A549 (cell line): ENCODE measurements around the gene IGF1R.

Source experiments
- CBX2 ChIP-seq: fragments of 200-600 bp; sonication (generic); IDR thresholded peaks from 2 replicates; pipeline ENCODE4 v1.6.1; 2016; ENCODE audit warnings: low read depth, mild to moderate bottlenecking, borderline replicate concordance
- EP300 ChIP-seq, 2 experiments: fragments of >200 bp; sonication (Bioruptor Twin); formaldehyde crosslinking; IDR thresholded peaks; 2 replicates in 1 of 2; 3 replicates in 1 of 2; pipeline ENCODE4 v1.6.1; 2016 to 2017
- HOXA7 ChIP-seq: fragments of 250-450 bp; sonication (Bioruptor Pico); IDR thresholded peaks from 2 replicates; pipeline ENCODE4 v1.5.0; 2020; ENCODE audit warnings: mild to moderate bottlenecking, moderate library complexity
- JUN ChIP-seq, 2 experiments: fragments of >200 bp; sonication (Bioruptor Twin); formaldehyde crosslinking; IDR thresholded peaks; 2 replicates in 1 of 2; 3 replicates in 1 of 2; pipeline ENCODE4 v1.6.1; 2016 to 2017
- JUNB ChIP-seq: fragments of >200 bp; sonication (Bioruptor Twin); formaldehyde crosslinking; IDR thresholded peaks from 2 replicates; pipeline ENCODE4 v1.6.1; 2016
- PHF8 ChIP-seq: fragments of 200-600 bp; sonication (generic); IDR thresholded peaks from 2 replicates; pipeline ENCODE4 v1.6.1; 2016; ENCODE audit warnings: low read depth, mild to moderate bottlenecking, antibody characterized with exemption, moderate library complexity, borderline replicate concordance
- POLR2A ChIP-seq: IDR thresholded peaks from 2 replicates; pipeline ENCODE4 v1.6.1; 2012; ENCODE audit warnings: mild to moderate bottlenecking, low read length
- RAD21 ChIP-seq, 2 experiments: fragments of >200 bp in 1 of 2; sonication (Bioruptor Twin) in 1 of 2; formaldehyde crosslinking in 1 of 2; IDR thresholded peaks in 1 of 2; conservative IDR thresholded peaks in 1 of 2; 2 replicates in 1 of 2; 3 replicates in 1 of 2; pipeline ENCODE4 v1.6.1; 2012 to 2018; ENCODE audit warnings: inconsistent platforms in 1 of 2
- RCOR1 ChIP-seq: fragments of 150-350 bp; IDR thresholded peaks from 2 replicates; pipeline ENCODE4 v1.6.1; 2014; ENCODE audit warnings: antibody characterized with exemption, low read length, low read depth
- ZFP36 ChIP-seq: fragments of 450-650 bp; IDR thresholded peaks from 2 replicates; pipeline ENCODE4 v1.6.1; 2014; ENCODE audit warnings: borderline replicate concordance; ENCODE audit not compliant: partially characterized antibody
- TF ChIP-seq, protein P1 (sequence below): fragments of >200 bp; sonication (Bioruptor Twin); formaldehyde crosslinking; IDR thresholded peaks from 3 replicates; pipeline ENCODE4 v1.5.1; 2016
- TF ChIP-seq, protein P2 (sequence below): IDR thresholded peaks from 2 replicates; pipeline ENCODE4 v1.6.1; 2012
- TF ChIP-seq, protein P3 (sequence below): IDR thresholded peaks from 2 replicates; pipeline ENCODE4 v1.6.1; 2012

DNA sequence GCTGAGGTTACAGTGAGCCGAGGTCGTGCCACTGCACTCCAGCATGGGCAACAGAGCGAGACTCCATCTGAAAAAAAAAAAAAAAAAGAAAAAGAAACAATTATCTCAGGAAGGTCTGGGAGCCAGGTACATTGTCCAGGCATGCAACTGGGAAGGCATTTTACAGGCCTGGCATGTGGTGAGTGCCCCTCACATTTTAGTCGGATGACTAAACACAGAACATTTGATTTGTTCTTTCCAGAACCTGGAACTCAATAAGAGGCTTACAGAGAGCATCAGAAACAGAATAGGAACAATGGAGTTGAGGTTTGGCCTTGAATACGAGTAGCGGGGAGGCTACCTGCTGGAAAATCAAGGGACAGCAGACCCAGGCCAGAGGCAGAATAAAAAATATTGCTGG lies 33.7 kb upstream of the IGF1R start:
- TF ChIP-seq POLR2A (no peak), JUNB (no peak), ZFP36 (no peak), HOXA7 (CRISPR knock-in tag) (no peak), JUN (IDR thresholded peaks at IDR 0.05) (no peak), PHF8 (no peak), CBX2 (no peak), EP300 (IDR thresholded peaks at IDR 0.05) (no peak), RCOR1 (no peak), RAD21 (conservative IDR thresholded peaks at IDR 0.05 in 1 of 2, IDR thresholded peaks at IDR 0.05 in 1 of 2) (no peak)
- TF ChIP-seq, protein P1, sequence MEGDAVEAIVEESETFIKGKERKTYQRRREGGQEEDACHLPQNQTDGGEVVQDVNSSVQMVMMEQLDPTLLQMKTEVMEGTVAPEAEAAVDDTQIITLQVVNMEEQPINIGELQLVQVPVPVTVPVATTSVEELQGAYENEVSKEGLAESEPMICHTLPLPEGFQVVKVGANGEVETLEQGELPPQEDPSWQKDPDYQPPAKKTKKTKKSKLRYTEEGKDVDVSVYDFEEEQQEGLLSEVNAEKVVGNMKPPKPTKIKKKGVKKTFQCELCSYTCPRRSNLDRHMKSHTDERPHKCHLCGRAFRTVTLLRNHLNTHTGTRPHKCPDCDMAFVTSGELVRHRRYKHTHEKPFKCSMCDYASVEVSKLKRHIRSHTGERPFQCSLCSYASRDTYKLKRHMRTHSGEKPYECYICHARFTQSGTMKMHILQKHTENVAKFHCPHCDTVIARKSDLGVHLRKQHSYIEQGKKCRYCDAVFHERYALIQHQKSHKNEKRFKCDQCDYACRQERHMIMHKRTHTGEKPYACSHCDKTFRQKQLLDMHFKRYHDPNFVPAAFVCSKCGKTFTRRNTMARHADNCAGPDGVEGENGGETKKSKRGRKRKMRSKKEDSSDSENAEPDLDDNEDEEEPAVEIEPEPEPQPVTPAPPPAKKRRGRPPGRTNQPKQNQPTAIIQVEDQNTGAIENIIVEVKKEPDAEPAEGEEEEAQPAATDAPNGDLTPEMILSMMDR = no peak
- TF ChIP-seq, protein P2, sequence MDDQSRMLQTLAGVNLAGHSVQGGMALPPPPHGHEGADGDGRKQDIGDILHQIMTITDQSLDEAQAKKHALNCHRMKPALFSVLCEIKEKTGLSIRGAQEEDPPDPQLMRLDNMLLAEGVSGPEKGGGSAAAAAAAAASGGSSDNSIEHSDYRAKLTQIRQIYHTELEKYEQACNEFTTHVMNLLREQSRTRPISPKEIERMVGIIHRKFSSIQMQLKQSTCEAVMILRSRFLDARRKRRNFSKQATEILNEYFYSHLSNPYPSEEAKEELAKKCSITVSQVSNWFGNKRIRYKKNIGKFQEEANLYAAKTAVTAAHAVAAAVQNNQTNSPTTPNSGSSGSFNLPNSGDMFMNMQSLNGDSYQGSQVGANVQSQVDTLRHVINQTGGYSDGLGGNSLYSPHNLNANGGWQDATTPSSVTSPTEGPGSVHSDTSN = no peak
- TF ChIP-seq, protein P3, sequence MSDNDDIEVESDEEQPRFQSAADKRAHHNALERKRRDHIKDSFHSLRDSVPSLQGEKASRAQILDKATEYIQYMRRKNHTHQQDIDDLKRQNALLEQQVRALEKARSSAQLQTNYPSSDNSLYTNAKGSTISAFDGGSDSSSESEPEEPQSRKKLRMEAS = no peak
